Stimulated activated CD8-positive, alpha-beta memory T cell treated with anti-CD3 and anti-CD28 coated beads, Interleukin-15, amount 100 ng/mL, for 24 hours (primary cell): Measurements from ENCODE around the gene ADAMTS17.

Experiments used
- DNase-seq: peaks from one replicate; pipeline ENCODE4 v3.0.0-alpha.2; 2020; ENCODE audit warnings: low read depth

ADAMTS17 gene

DNA sequence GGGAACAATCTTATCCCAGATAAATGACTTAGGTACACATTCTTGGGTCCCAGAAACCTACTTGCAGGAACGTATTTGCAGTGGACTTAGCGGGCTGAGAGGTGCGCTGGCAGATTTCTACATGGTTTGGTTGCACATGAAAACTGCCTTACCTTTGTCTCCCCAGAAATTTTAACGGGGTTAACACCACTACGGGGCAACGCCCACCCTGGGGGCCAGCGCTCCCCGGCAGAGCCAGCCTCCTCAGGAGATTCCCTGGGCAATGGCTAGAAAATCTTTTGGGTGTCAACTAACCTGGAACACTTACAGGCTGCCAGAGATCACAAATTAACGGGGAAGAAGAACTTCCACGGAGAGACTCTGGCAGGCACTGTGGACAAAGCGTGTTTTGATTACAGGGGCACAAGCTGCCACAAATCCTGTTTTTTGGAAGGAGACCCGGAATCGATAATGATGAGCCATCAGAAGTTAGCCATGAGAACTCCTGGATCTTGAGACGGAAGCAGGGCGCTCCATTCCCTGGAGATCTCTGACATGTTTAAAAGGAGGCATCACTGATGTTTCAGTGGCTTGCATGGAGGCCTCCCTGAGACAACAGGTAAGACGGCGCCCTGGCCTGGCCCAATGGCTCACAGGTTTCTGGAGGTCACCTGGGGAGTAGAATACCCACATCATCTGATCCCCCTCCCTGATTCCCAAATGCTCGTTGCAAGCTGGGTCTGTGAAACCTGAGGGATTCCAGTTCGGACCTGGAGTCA is 288.9 kb downstream of the ADAMTS17 start:
- no peak for DNase-seq

DNA sequence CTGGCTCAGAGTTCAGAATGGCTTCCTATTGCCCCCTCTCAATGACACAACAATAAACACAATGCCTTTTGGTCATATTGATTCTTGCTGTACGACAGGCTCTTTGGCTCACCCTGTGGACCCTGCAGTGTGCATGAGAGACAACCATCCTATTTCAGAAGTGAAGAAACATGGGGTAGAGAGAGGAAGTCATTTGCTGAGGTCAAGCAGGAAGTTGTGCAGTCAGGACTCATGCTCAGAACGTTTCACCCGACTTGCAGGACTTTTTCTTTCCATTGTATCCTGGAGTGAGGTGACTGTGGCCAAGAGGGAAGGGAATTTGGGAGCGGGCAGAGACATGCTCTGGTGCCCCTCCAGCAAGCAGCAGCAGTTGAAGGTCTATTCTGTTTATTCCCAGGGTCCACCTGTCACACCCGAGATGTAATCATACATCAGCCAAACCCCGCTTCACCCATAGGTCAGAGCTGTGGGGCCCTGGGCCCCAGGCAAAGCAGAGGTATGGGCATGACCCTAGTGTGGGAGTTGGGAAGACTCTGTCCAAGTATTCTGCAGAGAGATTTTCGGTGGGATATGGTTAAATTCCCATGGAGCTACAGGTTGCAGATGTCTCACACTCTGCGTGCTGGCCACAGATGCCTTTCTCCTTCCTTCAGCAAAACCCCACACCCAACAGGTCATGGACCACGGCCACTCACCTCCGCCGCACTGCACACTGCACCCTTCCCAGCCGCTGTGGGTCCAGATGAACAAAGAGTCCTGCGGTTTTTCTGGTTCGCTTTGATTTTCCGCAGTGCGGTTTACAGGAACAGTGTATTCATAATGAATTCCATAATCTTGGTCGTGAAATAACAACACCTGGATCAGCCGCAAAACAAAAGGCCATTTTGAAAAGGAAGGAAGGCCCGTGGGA is 290.6 kb downstream of the ADAMTS17 start:
- no peak for DNase-seq

DNA sequence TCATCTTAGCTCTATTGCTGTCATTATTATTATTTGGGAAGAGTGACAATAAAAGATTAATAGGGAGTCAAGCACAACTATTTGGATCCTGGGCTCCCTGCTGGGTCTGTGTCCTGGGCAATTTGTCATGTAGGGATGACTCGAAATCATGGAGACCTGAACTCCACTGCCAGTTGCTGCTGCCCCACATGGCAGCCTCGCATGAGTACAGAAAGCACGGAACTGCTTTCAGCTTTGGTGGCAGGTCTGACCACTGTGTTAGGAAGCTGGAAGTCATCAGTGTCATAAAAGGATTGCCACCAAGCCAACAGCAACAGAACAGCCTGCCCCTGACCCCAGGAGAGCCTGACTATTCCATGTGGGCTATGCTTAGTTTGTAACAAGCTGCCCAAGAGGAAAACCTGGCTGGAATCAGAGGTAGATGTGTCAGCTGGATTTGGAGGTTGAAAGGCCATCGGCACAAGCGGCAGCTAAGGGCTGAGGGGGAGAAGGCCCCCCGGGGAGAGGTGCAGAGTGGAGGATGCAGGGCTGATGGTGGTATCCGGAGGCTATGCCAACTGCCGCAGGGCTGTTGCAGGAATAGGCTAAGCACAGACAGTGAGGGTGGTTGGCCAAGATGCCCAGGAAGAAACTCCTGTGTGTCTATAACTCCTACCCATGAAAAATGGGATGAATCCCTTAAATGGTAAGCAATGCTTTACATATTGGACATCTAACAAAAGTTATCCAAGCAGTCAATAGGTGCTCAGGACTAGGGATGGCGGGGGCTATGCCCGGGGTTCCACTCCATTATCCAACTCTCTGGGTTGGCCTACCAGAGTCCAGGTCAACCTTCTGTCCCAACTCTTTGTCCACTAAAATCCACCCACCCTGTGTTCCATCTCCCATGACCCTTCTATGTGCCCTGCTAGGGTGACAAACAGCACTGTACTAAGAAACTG is 291.6 kb downstream of the ADAMTS17 start:
- DNase-seq, result no peak

DNA sequence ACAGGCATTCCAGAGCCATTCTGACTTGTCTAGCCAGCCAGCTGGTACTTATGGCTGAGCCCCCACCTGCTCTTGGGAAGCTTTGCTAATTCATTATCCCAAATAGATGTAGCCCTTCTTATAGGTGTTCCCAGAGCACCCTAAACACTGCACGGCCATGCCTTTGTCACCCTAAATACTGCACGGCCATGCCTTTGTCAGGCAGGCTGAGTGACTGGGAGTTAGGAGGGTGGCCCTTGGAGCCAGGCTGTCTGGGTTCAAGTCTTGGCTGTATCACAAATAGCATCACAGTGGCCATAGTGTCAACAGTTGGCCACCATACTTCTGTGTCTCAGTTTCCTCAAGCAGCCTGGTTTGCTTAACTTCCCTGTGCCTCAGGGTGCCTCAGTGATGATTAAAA is 292.3 kb downstream of the ADAMTS17 start:
- no peak for DNase-seq

DNA sequence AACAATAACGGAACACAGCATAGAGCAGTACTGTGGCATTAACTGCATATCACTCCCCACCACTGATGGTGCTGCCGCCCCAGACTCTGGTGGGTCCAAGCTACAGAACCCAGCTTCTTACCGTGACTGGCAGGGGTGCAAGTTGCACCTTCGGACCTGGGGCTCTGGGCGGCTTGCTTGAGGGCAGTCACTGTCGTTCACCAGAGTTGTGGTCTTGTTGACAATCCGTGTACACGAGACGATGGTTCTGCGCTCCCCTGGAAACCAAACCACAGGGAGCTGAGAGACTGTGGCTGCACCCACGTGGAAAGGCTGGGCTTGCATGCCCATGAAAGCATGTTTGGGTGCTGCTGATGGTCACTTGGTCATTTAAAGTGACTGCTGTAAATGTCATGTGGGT is 293.0 kb downstream of the ADAMTS17 start:
- DNase-seq, result no peak

DNA sequence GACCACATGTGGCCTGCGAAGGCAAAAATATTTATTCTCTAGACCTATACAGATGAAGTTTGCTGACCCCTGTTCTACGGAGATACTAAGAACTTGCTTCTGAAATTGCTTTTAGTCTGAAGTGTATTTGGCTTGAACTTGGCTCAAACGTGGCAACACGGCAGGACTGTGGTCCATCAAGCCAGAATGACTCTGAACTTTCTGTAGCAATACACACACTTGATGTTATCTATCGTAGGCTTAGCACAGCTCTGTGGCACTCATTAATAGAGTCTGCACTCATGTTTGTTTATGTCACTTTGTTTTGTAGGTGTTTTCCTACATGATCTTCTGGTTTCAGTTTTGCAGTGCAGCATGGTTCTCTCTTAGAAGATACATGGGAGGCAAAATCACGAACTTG is 298.1 kb downstream of the ADAMTS17 start:
- DNase-seq, result no peak

DNA sequence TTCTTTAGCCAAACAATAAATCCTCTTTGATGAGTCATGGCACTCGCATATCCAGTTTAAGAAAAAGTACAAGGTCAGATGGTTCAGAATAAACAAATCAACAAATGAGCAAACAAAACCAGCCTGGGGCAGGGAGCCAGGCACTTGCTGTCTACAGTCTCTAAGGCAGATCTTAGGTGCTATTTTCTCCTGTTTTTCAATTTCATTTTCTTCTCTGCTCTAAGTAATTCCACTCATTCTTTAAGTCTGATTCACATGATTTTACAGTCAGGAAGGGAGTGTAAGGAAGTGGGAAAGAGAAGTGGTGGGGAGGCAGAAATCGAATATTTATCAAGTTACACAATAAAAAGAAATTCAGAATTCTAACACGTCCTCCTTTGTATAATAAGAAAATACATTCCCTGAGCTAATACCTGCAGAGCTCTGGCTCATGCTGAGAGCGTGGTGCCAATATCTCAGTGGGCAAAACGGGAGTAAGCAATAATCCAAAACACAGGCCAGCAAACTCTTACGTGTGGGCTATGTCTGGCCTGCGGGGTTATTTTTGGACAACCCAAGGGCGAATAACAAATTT is 298.6 kb downstream of the ADAMTS17 start:
- DNase-seq, result no peak

DNA sequence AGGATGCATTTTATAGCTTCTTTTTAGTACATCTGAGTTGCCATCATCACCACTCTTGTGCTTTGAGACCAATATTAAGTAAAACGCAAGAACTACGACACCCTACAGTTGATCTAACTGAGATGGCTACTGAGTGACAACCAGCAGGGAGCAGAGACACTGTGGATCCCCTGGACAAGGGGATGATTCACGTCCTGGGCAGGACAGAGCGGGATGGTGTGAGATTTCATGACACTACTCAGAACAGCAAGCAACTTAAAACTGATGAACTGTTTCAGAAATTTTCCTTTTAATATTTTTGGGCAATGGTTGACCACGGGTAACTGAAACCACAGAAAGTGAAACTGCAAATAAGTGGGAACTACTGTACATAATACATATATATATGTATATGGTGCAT is 299.2 kb downstream of the ADAMTS17 start:
- no peak for DNase-seq

DNA sequence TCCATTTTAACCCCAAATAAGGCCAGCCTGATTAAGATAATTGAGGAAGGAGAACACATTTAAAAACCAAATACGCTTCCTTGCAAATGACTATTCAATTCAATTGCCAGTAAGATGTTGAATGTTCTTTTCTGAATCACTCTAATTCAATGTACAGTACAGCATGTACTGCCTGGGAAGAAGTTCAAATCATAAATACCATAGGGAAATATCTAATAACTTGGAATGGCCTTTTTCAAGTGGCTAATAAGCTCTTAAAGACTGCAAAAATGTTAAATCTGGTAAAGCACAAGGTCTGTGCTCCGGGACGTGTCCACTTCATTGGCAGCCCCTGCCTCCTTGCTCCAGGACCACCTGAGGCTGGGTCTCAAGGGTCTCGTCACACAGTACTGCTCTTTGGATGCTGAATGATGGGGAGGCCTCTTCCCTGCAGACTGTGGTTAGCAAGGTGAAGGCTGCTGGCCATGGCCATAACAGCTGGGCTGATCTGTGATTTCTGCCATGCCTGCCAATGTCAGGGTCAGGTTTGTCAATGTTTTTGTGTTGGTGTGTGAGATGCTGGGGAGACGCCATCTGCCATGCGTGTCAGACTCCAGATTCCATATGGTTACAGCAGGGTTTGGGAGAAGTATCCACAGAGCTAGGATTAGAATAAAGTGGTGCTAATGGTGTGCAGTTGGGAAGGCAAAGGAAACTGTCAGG is 300.5 kb downstream of the ADAMTS17 start:
- DNase-seq, result no peak

DNA sequence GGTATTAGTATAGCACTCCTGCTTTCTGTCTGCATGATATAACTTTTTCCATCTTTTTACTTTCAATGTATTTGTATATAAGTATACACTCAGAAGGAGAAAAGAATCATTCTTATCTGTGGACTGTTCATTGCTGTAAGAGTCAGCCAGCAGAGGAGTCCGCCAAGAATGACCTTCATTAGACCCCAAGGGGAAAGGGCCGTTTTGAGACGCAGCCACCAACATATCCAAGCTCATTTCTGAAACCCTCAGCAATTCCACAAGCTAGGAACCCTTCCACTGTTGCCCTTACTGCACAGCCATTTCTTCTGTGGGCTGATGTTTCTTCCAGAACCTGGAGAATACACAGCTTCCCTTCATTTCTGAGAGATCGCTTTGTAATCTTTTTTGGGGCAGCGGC is 301.8 kb downstream of the ADAMTS17 start:
- no peak for DNase-seq

DNA sequence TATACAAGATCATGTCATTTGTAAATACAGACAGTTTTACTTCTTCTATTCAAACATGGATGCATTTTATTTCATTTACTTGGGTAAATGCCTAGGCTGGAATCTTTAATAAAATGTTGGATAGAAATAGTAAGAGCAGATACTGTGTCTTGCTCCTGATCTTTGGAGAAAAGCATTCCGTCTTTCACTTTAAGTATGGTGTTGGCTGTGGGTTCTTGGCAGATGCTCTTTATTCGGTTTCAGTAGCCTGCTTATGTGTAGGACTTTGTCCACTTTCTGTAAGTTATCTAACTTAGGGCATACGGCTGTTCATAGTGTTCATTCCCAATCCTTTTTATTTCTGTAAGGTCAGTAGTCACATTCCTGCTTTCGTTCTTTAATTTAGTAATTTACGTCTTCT is 303.0 kb downstream of the ADAMTS17 start:
- no peak for DNase-seq

DNA sequence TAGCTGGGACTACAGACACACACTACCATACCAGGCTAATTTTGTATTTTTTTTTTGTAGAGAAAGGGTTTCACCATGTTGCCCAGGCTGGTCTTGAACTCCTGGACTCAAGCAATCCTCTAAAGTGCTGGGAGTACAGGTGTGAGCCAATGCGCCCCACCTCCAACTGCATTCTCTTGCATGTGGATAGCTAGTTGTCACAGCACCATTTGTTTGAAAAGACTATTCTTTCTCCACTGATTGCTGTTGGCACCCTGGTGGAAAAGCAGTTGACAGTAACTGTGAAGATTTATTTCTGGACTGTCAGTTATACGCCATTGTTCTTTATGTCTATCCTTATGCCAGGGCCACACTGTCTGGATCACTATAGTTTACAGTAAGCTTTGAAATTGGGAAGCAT is 303.9 kb downstream of the ADAMTS17 start:
- DNase-seq, result no peak

DNA sequence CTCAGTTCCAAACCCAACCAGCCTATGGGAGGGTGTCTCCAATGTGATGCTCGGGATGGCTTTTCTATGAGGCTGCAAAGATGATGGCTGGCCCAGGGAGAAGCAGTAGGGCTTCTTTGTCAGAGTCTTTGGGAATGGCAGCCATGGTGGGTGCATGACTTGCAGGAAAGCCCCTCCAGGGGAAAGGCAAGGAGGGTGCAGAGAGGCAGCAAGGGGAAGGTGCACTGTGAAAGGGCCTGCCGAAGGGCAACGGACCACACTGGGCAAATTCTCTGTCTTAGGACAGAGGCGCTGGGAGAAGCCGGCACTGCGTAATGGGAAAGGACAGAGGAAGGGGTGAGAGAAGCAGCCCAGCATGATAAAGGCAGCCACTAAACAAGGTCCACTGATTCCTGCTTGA is 305.8 kb downstream of the ADAMTS17 start:
- DNase-seq, result no peak

DNA sequence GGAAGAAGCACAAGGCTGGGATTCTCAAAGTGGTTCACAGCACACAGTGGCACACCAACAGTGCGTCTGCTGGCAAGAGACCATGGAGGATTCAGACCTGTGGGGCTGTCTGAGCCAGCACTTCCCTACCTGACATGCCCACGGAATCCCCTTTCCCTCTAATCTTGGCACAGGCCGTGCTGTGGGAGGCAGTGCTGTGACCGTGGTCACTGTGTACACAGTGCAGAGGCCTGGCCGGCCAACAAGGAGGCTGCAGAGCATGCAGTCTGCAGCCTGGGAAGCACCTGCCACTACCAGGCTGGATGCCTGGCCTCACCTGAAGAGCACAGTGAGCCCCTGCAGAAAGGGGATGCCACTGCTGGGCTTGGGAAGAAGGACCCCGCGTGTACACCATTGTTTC is 307.6 kb downstream of the ADAMTS17 start:
- DNase-seq, result no peak

DNA sequence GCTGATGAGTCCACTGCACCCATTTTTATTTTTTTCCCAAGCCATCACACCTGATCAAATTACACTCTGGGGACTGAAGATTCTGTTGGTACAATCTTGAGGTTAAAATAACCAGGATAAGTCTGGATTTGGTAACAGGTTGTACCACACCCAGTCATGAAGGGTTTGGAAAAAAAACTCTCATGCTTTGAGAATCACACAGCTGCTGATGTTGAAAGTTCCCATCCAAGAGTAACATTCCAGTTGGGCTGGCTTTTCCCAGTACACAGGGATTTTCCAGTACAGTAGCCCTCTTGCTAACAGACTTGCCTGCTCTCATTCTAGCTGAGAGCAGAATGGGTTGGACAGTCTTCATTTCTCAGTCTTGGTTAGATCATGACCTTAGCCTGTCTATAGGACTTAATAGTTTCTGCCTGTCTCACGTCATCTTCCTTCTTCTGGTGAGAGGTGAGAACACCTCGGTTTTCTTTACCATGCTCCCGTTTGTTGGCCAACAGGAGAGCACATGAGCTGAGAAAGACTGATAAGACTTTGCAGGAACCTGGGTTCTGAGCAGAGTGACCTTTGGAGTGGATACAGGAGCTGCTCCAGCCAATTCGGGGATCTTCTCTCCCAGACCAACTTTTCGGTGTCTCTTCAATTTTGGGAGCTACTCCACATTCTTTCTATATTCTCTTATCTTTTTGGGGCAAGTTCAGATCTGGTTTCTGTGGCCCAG is 308.5 kb downstream of the ADAMTS17 start:
- no peak for DNase-seq

DNA sequence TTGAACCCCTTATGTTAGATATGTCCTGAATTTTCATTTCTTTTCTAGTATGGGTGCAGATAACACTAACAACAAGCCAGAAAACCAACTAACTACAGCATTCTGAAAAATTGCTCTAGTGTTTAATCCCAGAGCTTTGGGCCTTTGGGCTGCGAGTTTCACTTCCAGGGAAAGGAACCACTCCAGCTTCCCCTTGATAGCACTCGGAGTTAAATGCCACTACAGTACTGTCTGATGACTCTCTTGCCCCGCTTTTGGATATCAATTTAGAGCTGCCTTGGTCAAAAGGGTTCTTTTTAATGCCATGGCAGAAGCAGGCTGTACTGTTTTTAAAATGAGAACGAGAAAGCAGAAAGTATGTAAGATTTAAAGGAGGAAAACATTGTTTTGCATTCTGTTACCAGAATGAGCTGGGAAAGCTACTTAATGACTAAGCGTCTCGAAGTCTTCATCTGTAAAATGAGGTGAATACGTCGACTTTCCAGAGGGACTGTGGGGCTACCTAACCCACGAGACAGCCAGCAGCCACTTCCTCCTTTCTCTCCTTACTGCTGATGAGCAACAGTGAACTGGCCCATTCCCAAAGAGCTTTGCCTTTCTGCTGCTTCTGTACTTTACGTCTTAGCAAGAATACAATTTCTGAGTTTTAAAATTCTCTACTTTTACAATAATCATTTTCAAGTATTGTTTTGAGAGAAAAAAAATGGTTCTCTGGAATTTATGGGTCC is 309.3 kb downstream of the ADAMTS17 start:
- no peak for DNase-seq

DNA sequence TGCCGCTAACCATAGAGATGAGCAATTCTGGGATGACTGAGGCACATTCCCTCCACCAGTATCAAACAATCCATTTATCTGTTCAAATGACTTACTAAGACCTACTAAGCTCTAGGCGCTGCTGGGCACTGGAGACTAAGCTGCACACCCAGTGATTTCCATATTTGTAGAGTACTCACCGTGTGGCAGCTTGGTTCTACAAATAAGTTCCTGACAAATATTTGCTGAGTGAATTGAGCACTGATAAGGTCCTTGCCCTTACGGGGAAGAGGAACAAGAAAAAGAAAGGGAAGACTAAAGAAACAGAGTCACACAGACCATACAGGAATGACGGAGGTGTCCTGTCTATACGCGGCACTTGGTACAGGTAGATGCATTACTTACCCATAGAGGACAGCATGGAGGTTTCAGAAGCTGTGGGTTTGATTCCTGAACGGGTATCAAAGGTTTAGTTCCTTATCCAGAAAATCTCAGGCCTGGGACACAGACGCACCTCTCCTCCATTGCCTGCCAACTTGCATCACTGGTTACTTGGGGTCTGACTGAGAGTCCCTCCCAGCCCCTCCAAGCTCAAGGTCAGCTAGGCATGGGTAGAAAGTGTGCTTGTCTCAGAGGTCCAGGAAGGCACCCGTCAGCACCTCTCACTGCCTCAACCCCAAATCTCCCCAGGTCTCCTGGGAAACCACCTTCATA is 310.0 kb downstream of the ADAMTS17 start:
- DNase-seq, result no peak

DNA sequence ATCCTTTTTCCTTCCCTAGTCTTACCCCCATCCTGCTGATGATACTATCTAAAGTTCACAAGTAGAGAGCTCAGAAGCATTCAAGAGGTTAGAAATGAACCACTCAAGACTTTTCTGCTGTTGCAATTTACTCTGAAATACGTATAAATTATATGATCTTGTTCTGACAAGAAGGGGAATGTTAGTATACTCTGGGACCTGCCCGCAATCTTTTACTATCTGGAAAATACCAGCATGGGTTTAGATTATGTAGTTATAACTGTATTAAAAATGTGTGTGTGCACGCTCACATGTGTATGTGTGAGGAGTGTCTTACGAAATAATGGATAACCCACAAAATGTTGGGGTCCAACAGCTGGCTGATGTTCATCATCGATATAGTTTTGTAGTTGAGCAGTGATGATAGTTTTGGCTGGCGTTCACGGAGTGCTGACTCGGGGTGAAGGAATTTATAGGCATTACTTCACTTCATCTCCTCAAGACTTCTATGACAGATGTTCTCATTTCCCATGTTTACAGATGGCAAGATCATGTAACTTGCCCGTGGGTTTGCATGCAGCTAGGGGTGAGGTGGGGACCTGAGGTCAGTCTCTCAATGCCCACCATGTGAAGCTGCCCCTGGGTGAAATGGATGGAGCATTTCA is 311.1 kb downstream of the ADAMTS17 start:
- DNase-seq, result no peak
